ENCODE data around the gene SPDEF.

Gene SPDEF

DNA sequence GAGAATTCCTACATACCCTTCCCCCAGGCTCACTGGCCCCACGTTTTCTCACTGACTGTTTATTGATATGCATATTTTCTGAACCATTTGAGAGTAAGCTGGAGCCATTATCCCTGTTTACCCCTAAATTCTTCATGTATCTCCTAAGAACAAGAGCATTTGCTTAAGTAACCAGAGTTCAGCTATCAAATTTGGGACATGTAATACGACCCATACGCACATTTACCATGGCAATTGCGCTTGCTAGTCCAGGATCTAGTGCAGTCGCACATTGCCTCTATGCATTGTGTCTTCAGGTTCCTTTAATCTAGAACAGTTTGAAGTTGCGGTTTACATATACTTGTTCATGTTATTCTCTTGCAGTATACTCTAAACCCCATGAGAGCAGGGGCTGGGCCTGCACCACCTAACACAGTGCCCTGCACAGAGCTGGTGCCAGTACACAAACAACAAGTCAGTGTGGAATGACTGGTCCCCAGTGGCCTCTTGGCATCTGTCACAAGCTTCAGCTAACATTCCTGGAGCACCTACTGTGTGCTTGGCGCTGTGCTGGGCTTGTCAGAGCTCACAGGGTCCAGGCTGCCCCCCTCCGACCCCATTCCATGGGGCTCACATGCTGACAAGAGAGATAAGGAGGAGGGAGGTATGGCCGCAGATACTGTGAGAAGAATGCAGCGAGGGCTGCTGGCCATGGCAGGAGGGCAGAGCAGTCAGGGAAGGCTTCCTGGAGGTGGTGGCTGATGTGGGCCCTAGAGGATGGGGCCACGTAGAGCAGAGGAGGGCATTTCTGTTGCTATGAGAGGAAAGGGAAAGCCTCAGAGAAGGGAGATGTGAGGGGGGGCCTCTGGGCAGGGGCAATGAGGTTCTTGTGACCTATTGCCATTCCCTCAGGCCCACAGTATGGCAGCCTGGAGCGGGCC, 28.1 kb downstream of the SPDEF start:
- no peak for DNase-seq (ENCODE audit: low read depth)

DNA sequence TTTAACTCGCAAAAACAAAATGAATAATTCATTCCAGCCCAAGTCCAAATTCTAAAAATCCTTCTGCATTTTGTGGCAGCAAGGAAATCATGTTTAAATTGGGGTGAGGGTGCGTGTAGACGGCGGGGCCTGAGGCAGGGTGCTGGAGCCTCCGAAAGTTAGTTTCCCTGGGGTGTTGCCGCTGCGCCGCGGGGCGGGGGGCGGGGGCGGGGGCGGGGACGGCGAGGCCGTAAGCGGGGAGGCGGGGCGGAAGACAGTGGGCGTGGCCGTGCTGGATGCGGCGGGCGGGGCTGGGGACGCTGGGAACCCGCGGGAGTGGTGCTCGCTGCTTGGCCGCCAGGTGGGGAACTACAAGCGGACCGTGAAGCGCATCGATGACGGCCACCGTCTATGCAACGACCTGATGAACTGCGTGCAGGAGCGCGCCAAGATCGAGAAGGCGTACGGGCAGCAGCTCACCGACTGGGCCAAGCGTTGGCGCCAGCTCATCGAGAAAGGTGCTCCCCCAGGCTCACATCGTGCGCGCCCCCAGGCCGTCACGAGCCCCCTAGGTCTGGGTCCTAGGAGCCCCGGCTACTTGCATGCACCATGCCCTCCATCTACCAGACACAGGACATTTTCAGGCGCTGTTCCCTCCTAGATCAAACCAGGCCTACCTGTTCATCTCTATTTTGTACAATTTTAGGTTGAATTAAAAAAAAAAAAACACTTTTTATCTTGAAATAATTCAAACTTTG, 29.0 kb downstream of the SPDEF start:
- DNase-seq (ENCODE audit: low read depth) = peak; percentile 96

DNA sequence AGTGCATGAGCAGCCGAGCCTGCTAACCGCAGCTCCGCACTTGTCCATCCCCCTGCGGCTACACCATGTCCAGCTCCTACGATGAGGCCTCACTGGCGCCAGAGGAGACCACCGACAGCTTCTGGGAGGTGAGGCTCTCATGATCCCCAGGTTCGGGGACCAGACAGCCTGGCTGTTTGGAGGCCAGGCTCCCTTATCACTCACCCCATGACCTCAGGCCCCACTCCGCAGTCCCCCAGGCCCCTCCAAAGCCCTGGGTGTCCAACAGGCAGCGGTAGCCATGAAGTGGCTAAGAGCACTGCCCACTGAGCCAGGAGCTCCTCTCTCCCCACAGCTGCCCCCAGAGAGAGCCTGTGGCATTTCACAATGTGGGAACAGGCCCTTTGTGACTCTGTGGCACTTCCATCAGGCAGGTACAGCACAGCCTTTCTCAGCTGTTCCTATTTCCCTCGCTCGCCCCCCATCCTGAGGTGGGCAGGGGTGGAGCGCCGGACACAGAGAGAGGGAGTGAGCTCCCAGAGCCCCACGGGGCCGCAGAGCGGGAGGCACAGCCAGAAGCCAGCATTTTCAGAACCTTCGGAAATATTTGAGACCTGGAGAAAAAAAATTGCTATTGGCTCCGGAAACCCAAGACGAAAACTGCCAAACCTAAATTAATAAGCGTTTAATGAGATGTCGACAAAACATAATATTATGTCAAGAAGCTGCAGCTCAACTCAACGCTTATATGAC, 29.7 kb downstream of the SPDEF start:
- DNase-seq (ENCODE audit: low read depth) = no peak

DNA sequence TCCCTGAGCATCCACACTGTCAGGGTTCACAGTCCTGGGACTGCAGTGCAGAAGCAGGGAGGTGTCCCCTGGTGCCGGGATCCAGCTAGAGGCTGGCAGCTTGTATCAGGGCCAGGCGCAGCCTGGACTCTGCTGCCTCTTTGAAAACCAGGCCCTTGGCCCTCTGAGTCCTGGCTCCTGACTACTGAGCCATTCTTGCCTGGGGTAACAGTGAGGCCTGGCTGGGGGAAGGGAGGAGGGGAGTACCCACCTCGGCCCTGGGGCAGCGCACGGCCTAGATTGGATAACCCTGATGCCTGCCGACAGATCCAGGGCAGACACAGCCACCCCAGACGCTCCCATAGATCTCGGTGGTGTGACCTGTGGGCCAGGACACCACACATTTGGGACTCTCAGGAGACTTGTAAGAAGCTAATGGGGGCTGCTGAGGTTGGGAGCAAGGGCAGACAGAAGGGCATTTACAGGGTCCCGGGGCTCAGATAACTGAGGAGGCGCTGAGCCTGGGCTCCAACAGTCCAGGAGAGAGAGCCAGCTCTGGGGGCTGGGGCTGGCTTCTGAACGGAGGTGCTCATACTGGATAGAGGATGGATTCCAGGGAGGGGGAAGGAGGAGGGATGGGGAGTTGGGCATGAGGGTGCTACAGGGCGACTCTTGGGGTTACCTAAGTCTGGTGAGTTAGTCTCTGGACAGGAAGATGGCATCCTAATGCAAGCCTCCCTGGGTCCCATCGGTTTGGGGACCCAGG, 30.5 kb downstream of the SPDEF start:
- DNase-seq (ENCODE audit: low read depth) = no peak

DNA sequence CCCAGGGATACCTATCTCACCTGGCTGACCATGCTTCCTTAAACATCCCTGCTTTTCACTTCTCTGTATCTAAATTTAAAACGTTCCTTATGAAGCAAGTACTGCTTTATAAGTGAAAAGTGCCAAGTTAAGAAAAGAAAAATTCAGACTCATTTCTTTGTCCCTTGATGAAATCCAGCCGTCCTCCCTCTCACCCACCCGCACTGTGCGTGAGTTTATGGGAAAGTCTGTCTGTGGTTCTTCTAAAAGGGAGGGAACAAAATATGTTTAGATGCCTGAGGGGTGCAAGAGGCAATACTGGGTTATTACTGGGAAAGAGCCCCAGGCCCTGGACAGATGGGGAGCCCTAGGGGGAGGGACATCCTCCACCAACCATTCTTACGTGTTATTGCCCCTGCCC, 31.2 kb downstream of the SPDEF start:
- DNase-seq (ENCODE audit: low read depth) = no peak

DNA sequence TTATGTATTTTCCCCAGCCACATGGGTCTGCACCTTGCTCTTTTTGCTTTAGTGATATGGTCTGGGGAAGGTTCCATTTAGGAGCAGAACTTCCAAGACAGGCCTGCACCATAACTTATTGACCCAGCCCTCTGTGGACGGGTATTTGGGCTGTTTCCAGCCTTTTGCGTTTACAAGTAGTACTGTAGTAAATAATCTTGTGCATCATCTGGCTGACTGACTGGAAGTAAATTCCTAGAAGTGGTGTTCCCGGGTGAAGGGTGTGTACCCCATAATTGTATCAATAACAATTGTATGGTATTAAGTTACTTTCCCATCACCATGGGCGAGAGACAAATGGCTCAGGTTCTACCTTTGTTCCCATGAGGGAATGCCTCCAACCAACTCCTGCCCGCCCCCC, 31.6 kb downstream of the SPDEF start:
- DNase-seq (ENCODE audit: low read depth) = no peak

DNA sequence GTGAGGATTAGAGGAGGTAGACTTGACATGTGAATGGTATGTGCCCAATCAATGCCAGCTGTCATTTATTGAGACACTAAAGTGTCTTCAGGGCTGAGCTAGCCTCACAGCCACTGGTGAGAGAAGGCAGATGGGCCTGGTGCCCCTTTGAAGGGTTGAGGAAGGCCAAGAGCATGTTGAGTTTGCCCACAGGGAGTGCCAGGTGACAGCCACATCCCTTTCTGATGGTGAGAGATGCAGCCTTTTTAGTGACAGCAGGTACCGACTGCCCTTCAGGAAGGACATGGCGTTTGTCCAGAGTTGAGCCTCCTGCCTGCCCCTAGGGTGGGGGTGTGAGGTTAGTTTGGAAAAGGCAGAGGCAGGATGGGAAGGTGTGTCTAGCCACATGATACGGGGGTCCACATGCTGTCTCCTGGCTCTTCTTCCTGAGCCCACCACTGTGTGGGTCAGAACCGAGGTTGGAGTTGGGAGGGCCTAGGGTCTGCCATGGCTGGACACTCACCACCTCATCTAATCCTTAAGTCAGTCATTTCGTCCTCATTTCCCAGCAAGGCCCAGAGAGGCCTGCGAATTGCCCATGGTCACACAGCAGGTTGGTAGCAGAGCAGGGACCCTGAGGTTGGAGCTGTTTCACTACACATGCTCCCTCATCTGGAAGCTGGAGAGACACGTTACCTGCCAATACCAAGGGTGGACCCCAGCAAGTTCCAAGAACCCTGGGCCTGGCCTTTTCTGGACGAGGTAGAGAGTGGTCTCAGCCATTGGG, 32.5 kb downstream of the SPDEF start:
- DNase-seq (ENCODE audit: low read depth) = no peak

DNA sequence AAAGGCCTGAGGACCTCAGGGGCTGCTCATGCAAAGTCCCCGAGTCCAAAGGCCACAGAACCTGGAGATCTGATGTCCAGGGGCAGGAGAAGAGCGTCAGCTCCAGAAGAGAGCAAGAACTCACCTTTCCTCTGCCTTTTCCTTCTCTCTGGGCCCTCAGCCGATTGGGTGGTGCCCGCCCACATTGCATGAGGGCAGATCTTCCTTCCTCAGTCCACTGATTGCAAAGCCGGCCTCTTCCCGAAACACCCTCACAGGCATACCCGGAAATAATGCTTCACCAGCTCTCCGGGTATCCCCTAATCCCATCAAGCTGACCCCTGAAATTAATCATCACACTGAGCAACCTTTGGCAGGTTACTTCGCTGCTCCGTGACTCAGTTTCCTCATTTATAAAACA, 33.4 kb downstream of the SPDEF start:
- no peak for DNase-seq (ENCODE audit: low read depth)

DNA sequence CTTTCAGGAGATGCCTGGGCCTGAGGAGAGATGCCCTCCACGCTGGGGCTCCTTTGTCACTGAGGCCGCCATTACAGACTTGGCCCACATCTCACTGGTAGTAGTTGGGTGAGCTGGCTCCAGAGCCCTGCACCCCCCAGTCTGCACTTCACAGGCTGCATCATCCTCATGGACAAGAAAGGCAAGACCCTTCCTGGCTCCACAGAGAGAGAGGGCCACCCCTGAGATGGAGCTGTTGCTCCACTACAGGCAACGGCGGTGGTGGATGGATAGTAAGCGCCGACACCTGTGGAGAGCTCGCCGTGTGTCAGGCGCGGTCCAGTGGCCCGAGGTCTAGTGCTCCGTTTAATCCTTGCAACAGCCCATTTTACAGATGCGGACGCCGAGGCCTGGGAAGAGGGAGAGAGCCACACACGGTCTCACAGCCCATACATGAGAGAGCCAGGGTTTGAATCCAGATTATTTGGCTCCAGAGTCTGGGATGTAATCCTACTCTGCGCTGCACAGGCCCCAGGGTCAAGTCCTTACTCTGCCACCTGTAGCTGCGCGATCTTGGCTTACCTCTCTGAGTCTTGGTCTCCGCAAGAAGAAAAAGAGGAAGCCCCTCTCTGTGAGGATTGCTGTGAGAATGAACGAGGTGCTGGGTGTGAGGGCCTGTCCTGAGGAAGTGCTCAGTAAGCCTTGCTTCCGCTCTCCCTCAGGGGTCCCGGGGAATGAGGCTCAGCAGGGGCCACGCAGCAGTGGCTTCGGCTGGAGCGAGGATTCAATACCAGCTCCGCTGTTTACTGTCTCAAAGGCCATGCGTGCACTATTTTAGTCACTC, 34.5 kb downstream of the SPDEF start:
- DNase-seq (ENCODE audit: low read depth) = no peak

DNA sequence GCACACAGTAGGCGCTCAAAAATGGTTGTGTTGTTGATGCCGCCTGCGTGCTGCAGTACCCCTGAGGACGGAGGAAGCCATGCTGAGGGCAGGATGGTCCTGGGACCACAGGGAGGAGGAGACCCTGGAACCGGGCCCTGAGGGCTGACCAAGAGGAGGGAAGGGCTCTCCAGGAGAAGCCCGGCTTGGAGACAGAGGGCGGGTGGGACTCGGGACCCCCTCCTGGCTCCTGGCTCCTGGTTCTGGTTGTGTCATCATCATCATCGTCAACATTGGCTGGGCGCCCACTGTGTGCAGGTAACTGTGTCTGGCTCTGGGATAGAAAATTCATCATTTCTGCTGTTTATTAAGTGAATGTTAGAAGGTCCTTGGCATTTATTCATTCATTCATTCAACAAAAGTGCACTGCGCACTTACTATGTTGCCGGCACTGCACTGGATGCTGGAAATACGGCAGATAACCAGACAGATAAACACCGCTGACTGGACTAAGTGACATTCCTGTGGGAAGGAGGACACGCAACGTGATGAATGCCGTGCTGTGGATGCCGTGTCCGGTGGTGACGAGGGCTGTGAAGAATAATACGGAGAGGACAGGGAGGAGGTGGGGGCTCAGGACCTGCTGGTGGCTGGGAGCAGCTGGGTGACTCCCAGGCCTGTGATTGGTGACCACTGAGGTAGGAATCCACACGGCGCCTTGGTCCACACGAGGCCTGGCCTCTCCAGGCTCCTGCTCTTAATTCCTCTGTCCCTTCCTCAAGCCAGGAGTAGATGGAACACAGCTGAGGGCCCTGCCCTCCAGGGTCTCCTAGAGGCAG, 35.3 kb downstream of the SPDEF start:
- no peak for DNase-seq (ENCODE audit: low read depth)

DNA sequence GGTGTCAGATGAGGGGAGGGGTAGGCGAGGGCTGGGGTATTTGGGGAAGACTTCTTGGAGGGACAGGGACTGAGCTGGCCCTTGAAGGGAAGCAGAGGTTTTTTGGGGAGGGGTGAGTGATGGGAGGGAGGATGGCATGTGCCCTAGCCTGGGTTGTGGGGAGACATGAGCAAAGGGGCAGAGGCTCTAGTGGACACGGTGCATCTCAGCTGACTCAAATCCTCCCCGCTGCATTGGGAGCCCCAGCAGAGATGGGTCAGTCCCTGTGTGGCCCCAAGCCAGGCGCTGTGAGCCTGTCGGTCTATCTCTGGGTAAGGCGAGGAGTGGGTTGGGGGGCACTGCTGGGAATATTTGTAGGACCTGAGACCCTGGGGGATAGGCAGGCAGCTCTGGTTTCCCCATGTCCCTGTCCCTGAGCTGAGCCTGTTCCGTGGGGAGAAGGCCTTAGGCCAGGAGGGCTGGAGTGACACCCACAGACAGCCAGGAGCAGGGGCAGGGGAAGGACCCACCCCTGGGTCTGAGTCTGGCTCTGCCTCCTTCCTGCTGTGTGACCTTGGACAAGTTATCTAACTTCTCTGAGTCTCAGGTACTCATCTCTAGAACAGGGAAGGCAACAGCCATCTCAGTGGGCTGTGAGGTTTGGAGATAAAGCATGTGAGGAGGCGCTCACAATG, 36.0 kb downstream of the SPDEF start:
- no peak for DNase-seq (ENCODE audit: low read depth)

DNA sequence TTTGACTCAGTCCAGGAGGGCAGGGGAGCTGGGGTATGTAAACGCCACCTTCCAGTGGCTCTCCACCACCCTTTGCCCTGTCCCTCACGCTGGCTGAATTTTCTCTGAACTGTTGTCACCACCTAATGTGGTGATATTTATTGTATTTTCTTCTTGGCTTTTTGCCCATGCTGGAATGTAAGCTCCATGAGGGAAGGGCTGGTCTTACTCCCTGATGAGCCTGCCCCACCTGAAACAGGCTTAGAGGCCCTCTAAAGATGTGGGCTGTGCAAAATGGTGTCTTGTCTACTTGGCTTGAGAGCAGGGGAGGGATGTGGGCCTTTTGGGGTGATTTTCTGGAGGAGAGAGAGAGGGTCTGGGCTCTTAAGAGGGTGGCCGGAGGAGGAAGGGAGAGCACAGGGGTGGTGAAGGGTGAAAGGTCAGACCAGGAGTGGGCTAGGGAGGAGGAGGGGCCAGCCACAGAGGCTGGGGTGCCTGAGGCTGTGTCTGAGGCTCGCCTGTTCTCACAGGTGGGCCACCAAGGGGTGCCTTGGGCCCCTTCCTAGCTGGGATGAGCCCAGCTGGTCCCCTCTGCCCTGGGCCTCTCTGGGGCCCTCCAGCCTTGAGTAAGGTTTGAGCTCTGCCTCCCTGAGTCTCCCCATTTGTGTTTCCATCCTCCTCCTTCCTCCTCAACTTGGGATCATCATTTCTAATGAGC, 37.3 kb downstream of the SPDEF start:
- no peak for DNase-seq (ENCODE audit: low read depth)

DNA sequence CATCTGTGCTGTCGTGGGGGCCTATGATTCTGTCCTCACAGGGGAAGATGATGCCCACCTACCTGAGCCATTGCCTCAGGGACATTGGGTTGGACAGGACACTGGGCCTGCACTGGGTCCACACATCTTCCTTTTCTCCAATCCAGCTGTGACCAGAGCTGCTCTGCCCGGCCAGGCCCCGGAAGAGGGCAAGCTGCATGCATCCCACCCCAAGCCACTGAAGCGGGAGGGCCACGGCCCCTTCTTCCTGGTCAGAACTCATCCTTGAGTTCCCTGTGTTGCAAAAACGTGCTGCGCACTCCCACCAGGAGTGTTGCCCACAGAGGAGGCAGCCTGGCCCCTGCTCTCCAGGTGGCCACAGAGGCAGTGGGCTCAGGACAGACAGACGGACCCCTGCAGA, 38.2 kb downstream of the SPDEF start:
- DNase-seq (ENCODE audit: low read depth) = no peak

DNA sequence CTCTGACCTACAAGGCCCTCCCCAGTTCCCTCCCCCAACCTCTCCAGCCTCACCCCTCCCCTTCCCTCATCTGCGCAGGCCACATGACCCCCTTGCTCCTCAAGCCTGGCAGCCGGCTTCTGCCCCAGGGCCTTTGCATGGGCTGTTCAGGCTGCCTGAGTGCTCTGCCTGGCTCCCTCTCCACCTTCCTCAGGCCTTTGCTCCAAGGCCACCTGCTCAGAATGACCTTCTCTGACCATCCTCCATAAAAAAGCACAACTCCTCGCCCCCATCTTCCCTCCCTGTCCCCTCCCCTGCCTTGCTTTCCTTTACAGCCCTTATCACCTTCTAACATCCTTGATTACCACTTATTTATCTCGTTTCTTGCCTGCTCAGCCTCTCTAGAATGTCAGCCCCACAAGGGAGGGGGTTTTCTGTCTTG, 38.7 kb downstream of the SPDEF start:
- DNase-seq (ENCODE audit: low read depth) = no peak

DNA sequence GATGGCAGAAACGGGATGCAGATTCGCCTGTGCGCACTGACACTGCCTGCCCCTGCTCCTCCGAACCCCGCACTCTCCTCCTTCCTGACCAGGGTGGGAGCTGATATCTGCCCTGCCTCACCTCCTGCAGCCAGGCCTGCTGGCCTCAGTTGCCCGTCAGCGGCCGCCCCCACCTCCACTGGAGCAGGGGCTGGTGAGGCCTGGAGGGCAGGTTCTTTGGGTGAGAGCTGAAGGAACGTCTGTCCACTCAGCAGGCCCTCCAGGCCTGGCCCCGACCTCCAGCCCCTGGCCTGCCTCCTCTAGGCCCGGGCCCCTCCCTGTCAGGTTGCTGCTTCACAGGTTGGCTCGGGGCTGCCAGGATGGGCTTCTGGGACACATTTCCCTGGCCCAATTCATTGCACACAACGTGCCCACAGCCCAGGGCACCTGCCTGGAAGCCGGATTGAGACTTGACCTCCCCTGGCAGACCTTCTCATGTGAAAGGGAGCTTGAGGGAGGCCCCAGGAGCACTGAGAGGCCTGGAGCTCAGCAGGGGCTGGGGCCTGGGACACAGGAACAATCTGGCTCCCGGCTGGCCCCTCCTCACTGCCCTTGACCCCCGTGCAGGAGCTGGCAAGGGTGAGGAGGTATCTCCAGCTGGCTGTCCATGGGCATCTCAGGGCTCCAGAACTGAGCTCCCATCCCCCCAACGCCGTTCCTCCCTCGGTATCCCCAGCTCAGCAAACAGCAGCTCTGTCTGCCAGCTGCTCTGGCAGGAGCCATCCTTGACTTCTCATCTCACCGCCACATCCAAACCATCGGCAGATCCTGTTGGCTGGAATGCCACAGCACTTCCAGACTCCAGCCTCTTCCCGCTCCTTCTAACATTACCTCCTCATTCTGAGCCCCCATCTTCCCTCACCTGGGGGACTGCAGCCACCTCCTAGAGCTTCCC, 39.5 kb downstream of the SPDEF start:
- no peak for DNase-seq (ENCODE audit: low read depth)

DNA sequence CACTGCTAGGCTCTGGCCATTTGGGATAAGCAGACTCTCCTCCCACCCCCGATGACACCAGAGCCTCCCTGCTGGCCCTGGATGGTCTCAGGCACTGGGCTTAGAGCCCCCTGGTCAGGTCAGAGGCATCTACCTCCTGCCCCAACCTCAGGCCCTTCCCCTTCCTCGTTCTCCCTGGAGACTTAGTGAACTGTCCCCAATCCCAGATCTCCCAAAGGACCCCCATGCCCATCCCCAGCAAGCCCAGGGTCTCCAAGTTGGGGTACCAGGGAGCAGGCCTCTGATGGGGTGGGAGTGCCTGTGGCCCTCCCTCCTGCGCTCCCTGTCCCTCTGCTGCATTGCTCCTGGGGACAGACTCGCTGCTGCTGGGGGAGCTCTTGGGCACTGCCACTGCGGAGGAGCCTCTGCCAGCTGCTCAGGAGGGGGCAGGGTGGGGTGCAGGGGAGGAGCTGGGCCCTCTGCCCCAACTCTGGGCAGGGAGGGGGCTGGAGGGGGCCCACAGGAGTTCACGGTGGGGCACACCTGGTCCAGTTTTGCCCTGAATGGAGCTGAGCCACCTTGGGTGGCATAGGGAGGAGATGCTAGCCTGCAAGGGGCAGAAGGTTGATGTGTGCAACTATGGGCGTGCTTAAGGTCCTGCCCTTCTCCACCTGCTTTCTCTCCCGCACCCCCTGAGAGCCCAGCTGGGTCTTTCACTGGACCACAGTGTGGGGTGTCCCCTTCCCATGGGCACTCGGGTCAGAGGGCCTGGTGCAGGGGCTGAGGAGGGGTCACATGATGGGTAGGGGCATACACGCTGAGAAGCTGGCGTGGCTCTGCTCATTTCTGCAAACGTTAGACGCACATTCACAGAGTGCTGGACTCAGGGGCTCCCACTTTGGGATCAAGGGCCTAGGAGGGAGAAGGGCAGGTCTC, 40.4 kb downstream of the SPDEF start:
- DNase-seq (ENCODE audit: low read depth) = no peak

Measured in T follicular helper cell (primary cell).